BLaER1 treated with 17β-estradiol and CSF1 and Interleukin-3, amounts not matched to agents 10 nM and 100 nM (cell line): ENCODE data around the gene TCAP.

Experiments used
- H3K27ac ChIP-seq, 11 experiments: shearing (Covaris generic); formaldehyde crosslinking; 2 replicates each; pipeline ENCODE4 v1.8.1; 2022
- H3K27me3 ChIP-seq, 11 experiments: shearing (Covaris generic); formaldehyde crosslinking; 2 replicates each; pipeline ENCODE4 v1.8.1; 2022
- H3K36me3 ChIP-seq, 11 experiments: shearing (Covaris generic); formaldehyde crosslinking; 2 replicates each; pipeline ENCODE4 v1.8.1; 2022
- H3K4me1 ChIP-seq, 10 experiments: shearing (Covaris generic); formaldehyde crosslinking; 2 replicates each; pipeline ENCODE4 v1.8.1; 2022
- H3K4me2 ChIP-seq, 11 experiments: shearing (Covaris generic); formaldehyde crosslinking; 2 replicates each; pipeline ENCODE4 v1.8.1; 2022
- H3K4me3 ChIP-seq, 10 experiments: shearing (Covaris generic); formaldehyde crosslinking; 2 replicates each; pipeline ENCODE4 v1.8.1; 2022
- H3K9ac ChIP-seq, 11 experiments: shearing (Covaris generic); formaldehyde crosslinking; 2 replicates each; pipeline ENCODE4 v1.8.1; 2022
- H3K9me3 ChIP-seq, 11 experiments: shearing (Covaris generic); formaldehyde crosslinking; replicated peaks in 1 of 11; 2 replicates each; pipeline ENCODE4 v1.8.1; 2022
- H4K20me1 ChIP-seq, 11 experiments: shearing (Covaris generic); formaldehyde crosslinking; 2 replicates each; pipeline ENCODE4 v1.8.1; 2022
- Cebpa-rat ChIP-seq, 11 experiments: shearing (Covaris generic); IDR thresholded peaks; 2 replicates each; pipeline ENCODE4 v1.8.1; 2022

TCAP gene

GRCh38 chr17:39676198-39676819 lies 11.2 kb downstream of the TCAP start:
- no peak for TF ChIP-seq Cebpa-rat (IDR thresholded peaks at IDR 0.05)
- peaks cover 0 to 4% (median 0%) of the 10 kb centered on the region in 11 experiments; a peak in 4 of 22 replicates for H3K27me3 ChIP-seq
- H3K36me3 ChIP-seq: peaks cover 0 to 4% (median 0%) of the 10 kb centered on the region in 11 experiments; a peak in 2 of 22 replicates
- H3K4me3 ChIP-seq: peak overlapping the region in 4 of 10 experiments; percentile 1 to 42 (median 30); a peak in 2 of 20 replicates
- H3K4me2 ChIP-seq: peak overlapping the region; percentile 75 to 97 (median 89)
- peak overlapping the region in 9 of 11 experiments; percentile 18 to 78 (median 63); a peak in 17 of 22 replicates for H3K9ac ChIP-seq
- H4K20me1 ChIP-seq: peaks cover 0 to 32% (median 0%) of the 10 kb centered on the region in 11 experiments; a peak in 2 of 22 replicates
- peak overlapping the region in 9 of 11 experiments; percentile 13 to 84 (median 79); a peak in 17 of 22 replicates for H3K27ac ChIP-seq
- no peaks in the 10 kb centered on the region for H3K9me3 ChIP-seq
- peaks cover 69 to 100% (median 98%) of the 10 kb centered on the region in 10 experiments for H3K4me1 ChIP-seq

DNA sequence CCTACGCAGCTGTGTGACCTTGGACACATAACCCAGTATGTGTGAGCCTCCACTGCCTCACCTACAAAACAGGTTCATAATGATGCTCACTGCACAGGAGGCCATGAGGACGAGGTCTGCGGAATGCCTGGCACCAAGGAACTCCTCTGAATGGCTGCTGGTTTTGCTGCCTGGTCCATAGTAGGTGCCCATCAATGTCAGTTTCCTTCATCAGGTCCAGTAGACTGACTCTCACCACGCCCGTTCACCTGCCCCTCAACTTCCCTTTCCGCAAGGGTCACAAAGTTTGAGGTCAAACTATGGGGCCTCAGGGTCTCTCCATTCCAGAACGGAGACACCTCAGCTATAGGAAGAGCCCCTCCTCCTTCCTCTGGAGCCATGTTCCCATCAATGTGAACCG lies 11.9 kb downstream of the TCAP start:
- H3K4me2 ChIP-seq: peak overlapping the region; percentile 75 to 97 (median 89)
- no peak for TF ChIP-seq Cebpa-rat (IDR thresholded peaks at IDR 0.05)

DNA sequence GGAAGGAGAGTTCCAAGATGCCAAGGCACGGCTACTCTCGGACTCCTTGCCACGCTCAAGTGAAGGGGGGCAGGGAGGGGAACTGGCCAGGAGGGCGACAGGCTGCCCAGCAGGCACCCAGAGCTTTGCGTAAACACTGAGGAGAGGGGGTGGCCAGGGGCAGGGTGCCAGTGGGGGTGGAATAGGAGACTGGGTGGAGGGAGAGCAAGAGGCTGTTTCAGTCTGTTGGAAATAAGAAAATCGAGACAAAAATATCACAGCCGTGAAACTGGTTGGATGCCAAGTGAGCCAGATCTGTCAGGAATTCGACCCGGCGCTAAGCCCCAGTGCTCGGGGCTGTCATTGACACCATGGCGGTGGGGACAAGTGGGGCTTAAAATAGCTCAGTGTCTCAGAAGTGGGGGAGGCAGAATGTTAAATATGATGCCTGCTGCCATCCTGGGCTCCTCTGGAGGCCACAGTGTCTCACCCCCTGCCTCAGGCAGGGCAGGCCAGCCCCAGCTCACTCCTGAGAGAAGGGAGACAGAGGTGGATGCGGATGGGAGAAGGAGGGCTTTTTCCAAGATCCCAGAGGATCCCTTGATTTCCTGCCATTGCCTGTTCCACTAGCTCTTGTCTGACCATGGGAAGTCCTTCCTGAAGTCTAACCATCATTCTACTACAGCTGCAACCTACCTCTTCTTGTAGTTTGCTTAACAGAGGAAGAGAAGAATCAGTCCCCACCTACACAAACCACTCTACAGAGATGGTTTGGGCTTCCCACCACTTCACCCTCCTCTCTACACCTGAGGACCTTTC lies 12.6 kb downstream of the TCAP start:
- Histone ChIP-seq H3K9me3 (no peaks in the 10 kb centered on the region), H3K9ac (peak overlapping the region in 4 of 11 experiments; percentile 18 to 78 (median 54); a peak in 7 of 22 replicates), H4K20me1 (peaks cover 0 to 18% (median 0%) of the 10 kb centered on the region in 11 experiments; a peak in 2 of 22 replicates), H3K4me3 (no peak overlapping the region), H3K36me3 (peaks cover 0 to 4% (median 0%) of the 10 kb centered on the region in 11 experiments; a peak in 3 of 22 replicates), H3K27me3 (no peaks in the 10 kb centered on the region), H3K4me1 (peaks cover 69 to 88% (median 86%) of the 10 kb centered on the region in 10 experiments), H3K27ac (peak overlapping the region in 7 of 11 experiments; percentile 20 to 84 (median 79); a peak in 11 of 22 replicates), H3K4me2 (peak overlapping the region; percentile 75 to 97 (median 89))
- no peak for TF ChIP-seq Cebpa-rat (IDR thresholded peaks at IDR 0.05)

More for the DNA sequence above, 11.9 kb downstream of the TCAP start:
- peaks cover 0 to 4% (median 0%) of the 10 kb centered on the region in 11 experiments; a peak in 2 of 22 replicates for H3K36me3 ChIP-seq
- H3K4me3 ChIP-seq: no peak overlapping the region
- no peaks in the 10 kb centered on the region for H3K9me3 ChIP-seq
- H3K9ac ChIP-seq: peak overlapping the region in 5 of 11 experiments; percentile 56 to 78 (median 75); a peak in 4 of 22 replicates
- peaks cover 0 to 24% (median 0%) of the 10 kb centered on the region in 11 experiments; a peak in 2 of 22 replicates for H4K20me1 ChIP-seq
- no peaks in the 10 kb centered on the region for H3K27me3 ChIP-seq
- peaks cover 69 to 94% (median 92%) of the 10 kb centered on the region in 10 experiments for H3K4me1 ChIP-seq
- H3K27ac ChIP-seq: peak overlapping the region in 7 of 11 experiments; percentile 61 to 84 (median 79); a peak in 10 of 22 replicates

DNA sequence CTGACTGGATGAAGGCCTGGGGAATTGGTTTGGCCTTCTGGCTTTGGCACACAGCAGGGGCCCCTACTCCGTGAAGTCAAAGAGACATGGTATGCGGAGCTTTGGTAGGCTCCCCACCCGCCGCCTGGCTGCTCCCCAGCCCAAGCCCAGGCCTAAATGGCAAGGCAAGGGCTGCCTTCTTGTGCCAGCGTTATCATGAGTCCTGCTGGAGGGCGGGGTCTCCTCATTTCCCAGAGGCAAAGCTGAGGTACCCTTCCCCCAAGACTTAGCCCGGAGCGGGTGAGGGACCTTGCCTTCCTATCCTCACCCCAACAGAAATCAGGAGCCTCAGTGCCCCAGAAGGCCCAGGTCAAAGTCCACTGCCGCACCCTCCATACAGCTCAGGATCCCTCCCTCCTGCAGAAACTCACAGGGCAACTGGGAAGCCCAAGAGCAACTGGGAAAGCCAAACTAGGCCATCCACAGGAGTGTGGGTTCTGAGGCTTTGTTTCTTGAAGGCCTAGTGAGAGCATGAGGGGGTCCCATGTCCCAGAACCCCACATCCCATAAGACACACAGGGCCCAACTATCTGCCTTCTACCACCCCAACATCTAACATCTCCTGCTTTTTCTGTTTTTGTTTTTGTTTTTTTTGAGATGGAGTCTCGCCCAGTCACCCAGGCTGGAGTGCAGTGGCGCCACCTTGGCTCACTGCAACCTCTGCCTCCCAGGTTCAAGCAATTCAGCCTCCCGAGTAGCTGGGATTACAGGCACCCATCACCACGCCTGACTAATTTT lies 13.4 kb downstream of the TCAP start:
- Histone ChIP-seq H3K36me3 (peaks cover 0 to 11% (median 1%) of the 10 kb centered on the region in 11 experiments; a peak in 6 of 22 replicates), H3K9ac (peak overlapping the region in 3 of 11 experiments; percentile 62 to 70 (median 68); a peak in 7 of 22 replicates), H3K4me3 (no peak overlapping the region), H3K27ac (peak overlapping the region in 10 of 11 experiments; percentile 66 to 84 (median 80); a peak in 16 of 22 replicates), H4K20me1 (peaks cover 0 to 14% (median 0%) of the 10 kb centered on the region in 11 experiments; a peak in 2 of 22 replicates), H3K9me3 (no peaks in the 10 kb centered on the region), H3K4me2 (peak overlapping the region; percentile 75 to 97 (median 89)), H3K4me1 (peaks cover 69 to 82% (median 78%) of the 10 kb centered on the region in 10 experiments), H3K27me3 (no peaks in the 10 kb centered on the region)
- TF ChIP-seq Cebpa-rat (IDR thresholded peaks at IDR 0.05): no peak

DNA sequence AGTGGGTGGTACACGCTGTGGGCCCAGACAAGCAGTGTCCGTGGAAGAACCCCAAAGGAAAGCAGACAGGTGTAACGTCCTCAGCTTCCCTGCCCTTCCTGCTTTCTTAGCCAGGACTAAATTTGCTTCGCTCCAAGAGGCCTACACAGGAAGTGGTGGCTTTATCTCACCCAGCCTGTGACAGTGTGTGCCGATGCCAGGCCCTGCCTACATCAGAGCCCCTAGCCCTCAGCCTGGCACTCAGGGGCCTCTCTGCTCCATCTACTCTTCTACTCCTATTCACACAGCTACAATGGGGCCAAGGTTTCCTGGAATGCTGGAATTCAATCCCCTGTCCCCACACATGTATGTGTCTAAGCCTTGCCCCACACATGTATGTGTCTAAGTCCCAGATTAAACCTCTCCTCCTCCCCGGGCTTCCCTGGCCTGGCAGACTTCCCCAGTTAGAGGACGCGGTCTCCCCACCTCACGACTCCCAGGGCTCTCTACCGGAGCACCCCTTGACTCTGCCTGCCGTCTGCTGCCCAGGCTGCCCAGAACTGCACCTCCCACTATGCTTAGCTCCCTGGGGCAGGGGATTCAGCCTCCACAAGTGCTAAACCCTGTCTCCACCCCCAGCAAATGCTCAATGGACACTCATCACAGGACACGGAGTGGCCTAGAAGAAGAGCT lies 14.5 kb downstream of the TCAP start:
- Histone ChIP-seq H3K27me3 (no peaks in the 10 kb centered on the region), H3K9ac (peak overlapping the region; percentile 40 to 72 (median 66); a peak in 21 of 22 replicates), H3K36me3 (peaks cover 0 to 21% (median 2%) of the 10 kb centered on the region in 11 experiments; a peak in 10 of 22 replicates), H3K27ac (peak overlapping the region; percentile 43 to 84 (median 79); a peak in 21 of 22 replicates), H3K4me3 (peak overlapping the region in 3 of 10 experiments; percentile 9 to 18 (median 11); a peak in 2 of 20 replicates), H3K4me2 (peak overlapping the region; percentile 75 to 97 (median 89)), H3K4me1 (peaks cover 62 to 71% (median 67%) of the 10 kb centered on the region in 10 experiments), H3K9me3 (no peaks in the 10 kb centered on the region), H4K20me1 (peaks cover 0 to 13% (median 0%) of the 10 kb centered on the region in 11 experiments; a peak in 2 of 22 replicates)
- no peak for TF ChIP-seq Cebpa-rat (IDR thresholded peaks at IDR 0.05)

DNA sequence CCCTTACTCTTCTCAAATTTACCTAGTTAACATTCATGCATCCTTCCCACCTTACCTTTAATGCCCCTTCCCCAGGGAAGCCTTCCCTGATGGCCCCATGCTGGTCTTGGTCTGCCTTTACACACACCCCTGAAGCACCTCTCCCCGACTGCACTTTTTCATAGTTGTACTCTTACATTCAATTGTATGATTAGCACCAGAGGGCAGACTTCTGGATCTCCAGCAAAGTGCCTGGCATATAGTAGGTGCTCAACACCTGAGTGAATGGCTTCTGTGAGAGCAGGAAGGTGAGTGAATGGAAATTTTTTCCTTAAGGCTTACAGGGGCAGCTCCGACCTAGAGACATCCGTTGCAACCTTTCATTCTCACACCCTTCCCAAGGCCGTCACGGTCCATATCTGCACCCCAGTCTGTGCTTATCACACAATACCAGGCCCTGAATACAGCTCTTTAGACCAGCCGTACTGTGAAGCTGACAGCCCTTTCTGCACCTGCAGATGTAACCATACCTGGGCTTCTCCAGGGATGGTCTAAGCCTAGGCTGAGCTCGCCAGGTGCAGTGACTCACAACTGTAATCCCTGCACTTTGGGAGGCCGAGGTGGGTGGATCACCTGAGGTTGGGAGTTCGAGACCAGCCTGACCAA lies 18.3 kb downstream of the TCAP start:
- peaks cover 26 to 39% (median 33%) of the 10 kb centered on the region in 10 experiments for H3K4me1 ChIP-seq
- H3K36me3 ChIP-seq: peaks cover 0 to 29% (median 4%) of the 10 kb centered on the region in 11 experiments; a peak in 10 of 22 replicates
- no peaks in the 10 kb centered on the region for H3K27me3 ChIP-seq
- no peaks in the 10 kb centered on the region for H4K20me1 ChIP-seq
- no peak overlapping the region for H3K4me2 ChIP-seq
- no peak for TF ChIP-seq Cebpa-rat (IDR thresholded peaks at IDR 0.05)
- H3K27ac ChIP-seq: no peak overlapping the region
- no peak overlapping the region for H3K4me3 ChIP-seq
- peaks cover 0 to 6% (median 0%) of the 10 kb centered on the region in 11 experiments; a peak in 7 of 22 replicates for H3K9me3 ChIP-seq
- H3K9ac ChIP-seq: no peak overlapping the region
